ENCODE results near the gene CAPN10. TPM values are rescaled to one million over a fixed set of nuclear protein-coding genes. Genes with fewer than 3 reads are reported as not detected.

The CAPN10 gene
- total RNA-seq, 1 donor from 2014 or later, result 55.4 TPM

DNA sequence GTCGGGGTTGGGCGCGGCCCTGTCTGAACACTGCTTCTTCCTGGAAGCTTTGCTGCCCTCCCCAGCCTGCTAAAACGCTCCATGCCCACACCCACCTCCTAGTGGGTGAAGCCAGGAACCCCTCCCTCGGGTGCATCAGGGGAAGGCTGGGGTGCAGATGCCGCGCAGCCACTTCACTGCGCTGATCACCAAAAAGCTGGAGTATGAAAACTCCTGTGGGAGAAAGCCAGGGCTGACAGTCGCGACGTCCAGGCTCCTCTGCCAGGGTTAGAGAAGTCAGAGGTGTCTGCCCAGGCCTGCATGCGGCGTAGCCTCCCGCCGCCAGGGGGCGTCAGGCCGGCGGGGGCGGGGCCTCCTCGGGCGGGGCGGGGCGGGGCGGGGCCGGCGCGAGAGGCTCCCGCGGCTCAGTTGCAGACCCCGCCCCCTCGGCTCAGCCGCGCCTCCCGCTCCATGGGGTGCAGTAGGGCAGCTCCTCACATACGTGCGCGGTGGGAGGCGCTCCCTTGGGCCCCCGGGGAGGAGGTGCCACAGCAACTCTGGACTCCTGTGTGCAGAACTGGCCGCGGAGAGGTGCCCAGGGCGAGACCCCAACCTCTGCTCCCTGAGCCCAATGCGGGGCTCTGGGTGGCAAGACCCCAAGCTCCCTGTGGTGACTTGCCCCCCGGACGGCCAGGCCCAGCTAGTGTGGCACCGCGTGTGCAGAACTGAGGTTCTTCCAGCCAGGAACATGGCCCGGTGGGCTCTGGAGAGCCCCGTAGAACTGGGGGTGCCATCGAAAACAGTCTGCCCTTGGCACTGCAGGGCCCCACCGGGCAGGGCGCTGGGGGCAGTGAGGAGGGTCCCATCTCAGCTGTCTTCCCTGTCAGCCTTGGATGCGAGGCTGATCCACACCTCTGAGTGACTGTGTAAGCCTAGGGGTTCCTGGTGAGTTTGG lies 20.1 kb upstream of the CAPN10 start:
- H3K27ac Mint-ChIP-seq, result peak overlapping the region; percentile 99
- H3K36me3 Mint-ChIP-seq (ENCODE audit: low read depth), result peaks cover 31% of the 10 kb centered on the region
- intact Hi-C loops (cut with micrococcal nuclease), result loop anchor here (1.0 to 10.0 kb wide), 10 partner anchors 8 to 1121 kb away; partner anchors contain the start of genes ATG4B, CAPN10, COPS9 and DTYMK

DNA sequence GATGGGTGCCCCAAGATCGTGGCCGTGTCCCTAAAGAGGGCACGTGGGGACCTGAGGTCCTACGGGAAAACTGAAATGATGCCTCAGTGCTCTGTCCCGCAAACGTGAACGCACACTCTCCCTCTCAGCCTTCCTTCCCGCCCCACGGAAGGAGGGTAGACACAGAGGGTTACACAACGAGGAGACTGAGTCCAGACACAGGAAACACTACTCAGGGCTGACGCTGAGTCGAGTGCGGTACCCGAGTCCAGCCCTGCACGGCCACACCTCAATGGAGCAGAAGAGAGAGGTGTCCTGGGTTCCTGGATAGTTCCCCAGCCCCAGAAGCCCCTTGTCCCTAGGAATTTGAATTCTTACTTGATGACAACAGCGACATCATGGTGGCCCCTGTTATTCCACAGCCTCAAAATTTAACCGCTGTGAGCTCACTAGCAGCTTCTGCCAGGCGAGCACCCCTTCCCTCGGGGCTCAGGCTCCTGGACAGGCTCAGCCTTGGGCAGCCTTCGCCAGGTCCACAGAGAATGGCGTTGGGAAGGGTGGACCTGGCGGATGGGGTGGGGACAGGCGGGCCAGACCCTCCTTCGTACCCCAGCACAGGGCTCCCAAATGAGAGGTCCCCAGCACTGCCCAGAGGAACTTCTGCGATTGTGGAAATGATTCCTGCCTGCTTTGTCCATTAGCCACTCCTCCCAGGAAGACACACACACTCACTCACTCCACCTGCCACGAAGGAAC lies 19.2 kb upstream of the CAPN10 start:
- intact Hi-C loops (cut with micrococcal nuclease), result loop anchor here (5.0 to 10.0 kb wide), 7 partner anchors 137 to 1120 kb away; partner anchors contain the start of genes ATG4B, COPS9, DTYMK and NDUFA10
- H3K27me3 Mint-ChIP-seq (ENCODE audit: insufficient read depth), result no peaks in the 10 kb centered on the region
- peaks cover 27% of the 10 kb centered on the region for H3K36me3 Mint-ChIP-seq (ENCODE audit: low read depth)
- H3K4me3 Mint-ChIP-seq, result peak overlapping the region; percentile 93
- H3K4me1 Mint-ChIP-seq (ENCODE audit: low read depth), result peaks cover 75% of the 10 kb centered on the region
- no peaks in the 10 kb centered on the region for H3K9me3 Mint-ChIP-seq
- DNase-seq (ENCODE audit: low spot score), result no peak
- peak overlapping the region; percentile 90 for H3K27ac Mint-ChIP-seq

More for the DNA sequence above, 20.1 kb upstream of the CAPN10 start:
- peak overlapping the region; percentile 93 for H3K4me3 Mint-ChIP-seq
- no peaks in the 10 kb centered on the region for H3K27me3 Mint-ChIP-seq (ENCODE audit: insufficient read depth)
- H3K9me3 Mint-ChIP-seq, result no peaks in the 10 kb centered on the region
- peak; percentile 93 for DNase-seq (ENCODE audit: low spot score)
- peaks cover 83% of the 10 kb centered on the region for H3K4me1 Mint-ChIP-seq (ENCODE audit: low read depth)

DNA sequence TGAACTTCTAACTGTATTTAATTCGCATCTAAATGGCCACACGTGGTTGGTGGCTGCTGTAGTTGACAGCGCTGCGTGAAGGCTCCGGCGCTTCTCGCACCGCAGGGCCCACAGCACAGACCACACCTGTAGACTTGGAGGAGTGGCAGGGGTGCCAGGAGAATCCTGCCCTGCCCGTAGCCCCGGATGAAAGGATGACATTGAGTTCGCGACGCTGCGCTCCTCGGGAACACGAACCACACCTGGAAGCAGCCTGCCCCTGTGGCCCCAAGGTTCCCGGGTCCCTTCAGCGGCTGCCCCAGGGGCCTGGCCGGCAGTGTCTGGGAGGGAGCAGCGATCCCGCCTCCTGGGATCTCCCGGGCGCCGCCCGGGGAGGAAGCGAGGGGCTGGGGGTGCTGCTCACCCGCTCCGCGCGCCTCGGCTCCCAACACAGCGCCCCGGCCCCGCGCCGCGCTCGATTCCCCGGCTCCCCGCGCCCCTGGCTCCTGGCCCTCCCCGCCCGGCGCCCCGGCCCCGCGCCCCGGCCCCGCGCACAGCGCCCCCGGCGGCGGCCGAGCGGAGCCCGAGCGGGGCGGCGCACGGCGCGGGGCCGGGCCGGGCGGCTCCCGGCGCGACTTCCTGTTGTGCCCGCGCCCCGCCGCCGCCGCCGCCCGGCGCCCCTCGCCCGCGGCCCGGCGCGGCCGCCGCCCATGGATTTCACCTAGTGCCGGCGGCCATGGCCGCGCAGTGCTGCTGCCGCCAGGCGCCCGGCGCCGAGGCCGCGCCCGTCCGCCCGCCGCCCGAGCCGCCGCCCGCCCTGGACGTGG lies 18.5 kb upstream of the CAPN10 start, which contains the start of gene RNPEPL1:
TSS of gene RNPEPL1 (plus strand) at position 613 of the 806 bp plus-strand sequence. CDS start at position 716, 103 bp downstream.
- no peaks in the 10 kb centered on the region for H3K9me3 Mint-ChIP-seq
- peak; percentile 58 for DNase-seq (ENCODE audit: low spot score)
- intact Hi-C loops (cut with micrococcal nuclease), result loop anchor here (5.0 to 10.0 kb wide), 7 partner anchors 137 to 1119 kb away; partner anchors contain the start of genes ATG4B, COPS9, DTYMK and NDUFA10
- H3K36me3 Mint-ChIP-seq (ENCODE audit: low read depth), result peaks cover 24% of the 10 kb centered on the region
- peaks cover 68% of the 10 kb centered on the region for H3K4me1 Mint-ChIP-seq (ENCODE audit: low read depth)
- H3K4me3 Mint-ChIP-seq, result peak within 1 kb of the TSS; percentile 93
- H3K27me3 Mint-ChIP-seq (ENCODE audit: insufficient read depth), result no peaks in the 10 kb centered on the region
- H3K27ac Mint-ChIP-seq, result peak within 1 kb of the TSS; percentile 90

DNA sequence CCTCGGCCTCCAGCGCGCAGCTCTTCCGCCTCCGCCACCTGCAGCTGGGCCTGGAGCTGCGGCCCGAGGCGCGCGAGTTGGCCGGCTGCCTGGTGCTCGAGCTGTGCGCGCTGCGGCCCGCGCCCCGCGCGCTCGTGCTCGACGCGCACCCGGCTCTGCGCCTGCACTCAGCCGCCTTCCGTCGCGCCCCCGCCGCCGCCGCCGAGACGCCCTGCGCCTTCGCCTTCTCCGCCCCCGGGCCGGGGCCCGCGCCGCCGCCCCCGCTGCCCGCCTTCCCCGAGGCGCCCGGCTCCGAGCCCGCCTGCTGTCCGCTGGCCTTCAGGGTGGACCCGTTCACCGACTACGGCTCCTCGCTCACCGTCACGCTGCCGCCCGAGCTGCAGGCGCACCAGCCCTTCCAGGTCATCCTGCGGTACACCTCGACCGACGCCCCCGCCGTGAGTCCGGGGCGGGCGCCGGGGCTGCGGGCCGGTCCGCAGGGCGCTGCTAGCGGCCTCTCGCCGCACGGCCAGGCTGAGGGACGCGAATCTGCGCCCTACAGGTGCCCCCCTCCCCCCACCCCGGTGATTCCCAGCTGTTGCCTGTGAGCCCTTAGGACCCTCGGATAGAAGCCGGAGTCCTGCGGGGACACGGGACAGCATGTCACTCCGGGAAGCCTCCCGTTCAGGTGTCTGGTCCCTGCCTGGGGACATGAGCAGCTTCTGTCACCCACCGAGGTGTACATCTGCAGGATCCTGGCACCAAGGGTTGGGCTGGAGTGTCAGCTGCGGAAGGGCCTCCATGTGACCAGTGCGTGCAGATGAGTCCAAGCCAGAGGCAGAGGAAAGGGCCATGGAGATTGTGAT lies 17.6 kb upstream of the CAPN10 start:
- Mint-ChIP-seq H3K4me1 (ENCODE audit: low read depth) (peaks cover 59% of the 10 kb centered on the region), H3K36me3 (ENCODE audit: low read depth) (peaks cover 16% of the 10 kb centered on the region)
- intact Hi-C loops (cut with micrococcal nuclease), result loop anchor here (5.0 to 10.0 kb wide), 7 partner anchors 136 to 1118 kb away; partner anchors contain the start of genes ATG4B, COPS9, DTYMK and NDUFA10

DNA sequence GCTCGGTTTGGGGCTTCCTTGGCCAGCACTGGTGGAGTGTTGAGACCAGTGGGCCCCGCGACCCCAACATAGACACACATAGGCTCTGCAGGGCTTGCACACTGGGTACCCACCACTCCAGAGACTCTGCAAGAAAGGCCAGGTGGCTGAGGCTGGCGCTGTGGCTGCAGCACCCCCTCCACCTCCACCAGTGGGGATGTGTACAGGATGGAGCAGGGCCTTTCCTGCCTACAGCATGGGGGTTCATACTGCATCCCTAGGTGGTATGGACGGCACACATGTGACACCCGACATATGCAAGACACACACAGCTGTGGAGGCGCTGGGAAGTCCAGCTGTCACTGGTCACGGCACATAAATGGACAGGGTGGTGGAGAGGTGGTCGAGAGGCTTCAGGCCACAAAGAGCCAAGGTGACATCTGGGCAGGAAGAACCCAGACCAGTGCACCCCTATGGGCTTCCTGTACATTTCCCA lies 17.0 kb upstream of the CAPN10 start:
- DNase-seq (ENCODE audit: low spot score), result no peak
- peak overlapping the region; percentile 52 for H3K27ac Mint-ChIP-seq
- peak overlapping the region; percentile 83 for H3K4me3 Mint-ChIP-seq
- intact Hi-C loops (cut with micrococcal nuclease), result loop anchor here (5.0 to 10.0 kb wide), 7 partner anchors 135 to 1118 kb away; partner anchors contain the start of genes ATG4B, COPS9, DTYMK and NDUFA10
- peaks cover 53% of the 10 kb centered on the region for H3K4me1 Mint-ChIP-seq (ENCODE audit: low read depth)
- H3K36me3 Mint-ChIP-seq (ENCODE audit: low read depth), result peaks cover 12% of the 10 kb centered on the region
- no peaks in the 10 kb centered on the region for H3K27me3 Mint-ChIP-seq (ENCODE audit: insufficient read depth)
- H3K9me3 Mint-ChIP-seq, result no peaks in the 10 kb centered on the region

More for the DNA sequence above, 17.6 kb upstream of the CAPN10 start:
- peak; percentile 54 for DNase-seq (ENCODE audit: low spot score)
- Mint-ChIP-seq H3K27ac (peak overlapping the region; percentile 82), H3K27me3 (ENCODE audit: insufficient read depth) (no peaks in the 10 kb centered on the region), H3K9me3 (no peaks in the 10 kb centered on the region), H3K4me3 (peak overlapping the region; percentile 83)

DNA sequence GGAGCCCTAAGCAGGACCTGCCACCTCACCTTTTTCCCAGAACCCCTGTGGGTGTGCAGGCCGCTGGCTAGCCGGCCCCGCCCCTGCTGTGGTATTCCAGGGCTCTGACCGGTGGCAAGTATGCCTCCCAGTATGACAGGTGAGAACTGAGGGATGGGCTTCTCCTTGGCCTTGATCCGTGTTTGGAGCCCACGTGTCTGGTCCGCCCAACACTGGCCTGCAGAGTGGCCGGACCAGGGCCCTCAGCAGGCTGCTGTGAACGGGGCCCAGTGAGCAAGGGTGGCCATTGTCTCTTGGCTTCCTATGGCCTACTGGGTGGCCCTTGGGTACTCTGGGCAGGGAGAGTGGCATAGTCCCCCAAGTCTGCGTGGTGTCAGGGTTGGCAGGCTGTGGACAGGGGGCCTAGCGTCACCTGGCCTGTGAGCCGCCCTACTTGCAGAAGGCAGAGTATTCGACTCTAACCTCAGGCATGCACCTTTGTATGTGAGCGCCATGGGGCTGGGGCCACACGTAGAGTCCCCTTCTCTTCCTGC lies 16.5 kb upstream of the CAPN10 start:
- no peak overlapping the region for H3K27ac Mint-ChIP-seq
- intact Hi-C loops (cut with micrococcal nuclease), result loop anchor here (5.0 to 10.0 kb wide), 7 partner anchors 135 to 1117 kb away; partner anchors contain the start of genes ATG4B, COPS9, DTYMK and NDUFA10
- no peak for DNase-seq (ENCODE audit: low spot score)

DNA sequence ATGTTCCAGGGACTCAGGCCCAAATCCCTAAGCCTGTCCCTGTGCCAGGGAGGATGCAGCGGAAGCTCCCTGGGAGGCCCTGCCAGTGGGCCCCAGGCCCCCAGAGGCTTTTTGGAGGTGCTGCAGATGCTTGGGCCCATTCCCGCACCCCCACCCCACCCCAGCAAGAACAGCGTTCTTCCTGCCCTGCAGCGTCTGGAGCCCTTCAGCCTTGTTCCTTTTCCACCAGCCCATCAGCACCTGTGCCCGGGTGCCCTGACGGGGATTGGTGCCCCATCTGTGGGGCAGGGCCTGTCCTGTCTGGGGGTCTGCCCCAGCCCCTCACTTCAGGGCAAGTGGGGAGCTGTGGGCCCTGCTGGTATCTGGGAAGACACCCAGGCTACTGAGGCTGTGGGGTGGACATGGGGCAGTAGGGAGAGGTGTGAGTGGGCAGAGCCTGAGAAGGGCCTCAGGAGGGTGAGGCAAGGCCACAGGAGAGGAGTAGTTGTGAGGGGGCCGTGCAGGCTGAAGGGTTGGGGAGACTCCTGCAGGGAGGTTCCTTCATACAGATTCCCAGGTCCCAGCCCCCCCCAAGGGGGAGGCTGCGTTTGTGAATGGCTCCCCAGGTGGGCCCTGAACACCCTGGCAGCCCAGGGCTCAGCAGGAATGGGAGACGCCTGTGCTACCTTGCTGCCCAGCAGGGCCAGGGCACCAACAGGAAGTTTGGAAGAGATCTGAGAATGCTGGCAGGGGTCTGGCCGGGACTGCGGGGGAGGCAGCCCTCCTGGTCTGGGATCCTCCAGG lies 15.8 kb upstream of the CAPN10 start:
- H3K4me1 Mint-ChIP-seq (ENCODE audit: low read depth), result peaks cover 41% of the 10 kb centered on the region
- H3K27me3 Mint-ChIP-seq (ENCODE audit: insufficient read depth), result no peaks in the 10 kb centered on the region
- H3K9me3 Mint-ChIP-seq, result no peaks in the 10 kb centered on the region
- no peak for DNase-seq (ENCODE audit: low spot score)
- intact Hi-C loops (cut with micrococcal nuclease), result no loop called here
- peak overlapping the region; percentile 18 for H3K27ac Mint-ChIP-seq
- H3K4me3 Mint-ChIP-seq, result peak overlapping the region; percentile 83
- H3K36me3 Mint-ChIP-seq (ENCODE audit: low read depth), result peaks cover 5% of the 10 kb centered on the region

More for the DNA sequence above, 16.5 kb upstream of the CAPN10 start:
- Mint-ChIP-seq H3K27me3 (ENCODE audit: insufficient read depth) (no peaks in the 10 kb centered on the region), H3K4me3 (peak overlapping the region; percentile 83), H3K9me3 (no peaks in the 10 kb centered on the region), H3K4me1 (ENCODE audit: low read depth) (peaks cover 48% of the 10 kb centered on the region), H3K36me3 (ENCODE audit: low read depth) (peaks cover 8% of the 10 kb centered on the region)

DNA sequence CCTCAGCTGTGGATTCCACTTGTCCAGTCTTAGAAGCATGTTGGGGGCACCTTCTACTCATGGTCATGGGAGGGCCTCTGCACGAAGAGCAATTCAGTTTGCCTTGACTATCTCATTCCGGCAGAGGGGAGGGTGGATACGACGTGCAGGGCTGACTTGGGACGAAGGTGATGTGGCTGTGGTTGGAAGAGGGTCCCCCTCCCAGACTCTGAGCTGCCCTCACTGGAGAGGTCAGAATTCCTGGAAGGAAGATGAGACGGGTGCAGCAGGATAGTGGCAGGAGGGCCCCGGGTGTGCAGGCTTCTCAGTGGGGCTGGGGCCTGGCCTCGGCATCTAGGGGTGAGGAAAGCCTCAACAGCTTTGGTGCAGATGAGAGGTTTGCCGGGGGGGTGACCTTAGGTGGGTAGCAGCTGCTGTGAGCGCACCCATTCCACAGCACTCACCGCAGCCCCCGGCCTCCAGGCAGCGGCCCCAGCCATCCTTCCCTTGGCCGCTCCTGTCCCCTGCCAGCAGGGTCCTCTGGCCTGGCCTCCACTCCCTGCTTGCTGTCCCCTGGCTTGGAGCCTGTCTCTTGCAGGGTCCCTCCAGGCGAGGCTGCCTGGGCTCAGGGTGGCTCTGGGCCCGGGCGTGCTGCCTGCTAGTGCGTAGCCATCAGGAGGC lies 15.1 kb upstream of the CAPN10 start:
- intact Hi-C loops (cut with micrococcal nuclease), result no loop called here
- DNase-seq (ENCODE audit: low spot score), result no peak
- Mint-ChIP-seq H3K4me3 (peak overlapping the region; percentile 16), H3K27me3 (ENCODE audit: insufficient read depth) (no peaks in the 10 kb centered on the region), H3K27ac (no peak overlapping the region), H3K4me1 (ENCODE audit: low read depth) (peaks cover 35% of the 10 kb centered on the region), H3K36me3 (ENCODE audit: low read depth) (peaks cover 5% of the 10 kb centered on the region), H3K9me3 (no peaks in the 10 kb centered on the region)

DNA sequence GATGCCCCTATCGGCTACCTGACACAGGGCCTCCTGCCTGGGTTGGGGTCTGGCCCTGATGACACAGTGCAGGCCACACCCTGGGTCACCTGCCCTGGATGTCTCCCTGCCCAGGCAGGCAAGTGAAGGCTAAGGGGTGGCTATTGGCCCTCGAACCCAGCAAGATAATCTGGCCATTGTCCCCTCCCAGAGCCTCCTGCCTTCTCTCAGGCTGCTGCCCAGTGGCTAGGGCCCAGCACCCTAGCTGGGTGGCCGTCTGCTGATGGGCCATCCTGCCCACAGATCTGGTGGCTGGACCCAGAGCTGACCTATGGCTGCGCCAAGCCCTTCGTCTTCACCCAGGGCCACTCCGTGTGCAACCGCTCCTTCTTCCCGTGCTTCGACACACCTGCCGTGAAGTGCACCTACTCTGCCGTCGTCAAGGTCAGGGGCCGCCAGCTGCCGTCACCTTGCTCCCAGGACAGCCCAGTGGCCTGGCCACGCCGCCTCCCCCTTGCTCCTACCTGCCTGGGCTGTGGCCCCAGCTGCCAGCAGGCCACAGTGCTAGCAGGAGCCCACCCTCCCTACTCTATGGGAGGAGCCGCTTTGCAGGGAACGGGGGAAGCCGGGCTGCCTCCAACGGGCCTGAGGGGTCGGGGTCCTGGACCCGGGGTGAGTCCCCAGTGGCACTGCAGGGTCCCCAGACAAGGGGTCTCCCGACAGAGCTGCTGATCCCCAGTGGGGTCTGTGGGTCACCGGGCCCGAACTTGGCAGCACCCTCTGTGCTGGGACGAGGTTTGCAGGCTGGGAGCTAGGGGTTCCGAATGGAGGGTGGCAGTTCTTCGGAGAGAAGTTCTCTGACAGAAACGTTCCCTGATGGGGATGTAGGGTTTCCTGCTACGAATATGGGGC lies 14.1 kb upstream of the CAPN10 start:
- no peak for DNase-seq (ENCODE audit: low spot score)
- H3K36me3 Mint-ChIP-seq (ENCODE audit: low read depth), result peaks cover 7% of the 10 kb centered on the region
- no peaks in the 10 kb centered on the region for H3K27me3 Mint-ChIP-seq (ENCODE audit: insufficient read depth)
- peaks cover 29% of the 10 kb centered on the region for H3K4me1 Mint-ChIP-seq (ENCODE audit: low read depth)
- intact Hi-C loops (cut with micrococcal nuclease), result no loop called here
- no peak overlapping the region for H3K4me3 Mint-ChIP-seq
- no peak overlapping the region for H3K27ac Mint-ChIP-seq
- H3K9me3 Mint-ChIP-seq, result no peaks in the 10 kb centered on the region

All from activated T-helper 1 cell treated with anti-CD3 and anti-CD28 coated beads, Interleukin-12 subunit alpha, Interleukin-12 subunit beta, Interleukin-2, Interleukin-4 antibody, amounts not matched to agents 30 ng/mL and 10 ng/mL and 1 ng/mL, durations not matched to agents 14 hours and 24 hours and 36 hours (primary cell).